ENCODE results near the gene ZNF827.

Gene ZNF827

GRCh38 chr4:145821766-145822165 lies 116.9 kb downstream of the ZNF827 start:
- Histone ChIP-seq H3K4me3 (ENCODE audit: low read depth, low read length) (no peak overlapping the region), H3K9me3 (ENCODE audit: severe bottlenecking) (no peaks in the 10 kb centered on the region), H3K27ac (no peak overlapping the region), H3K27me3 (ENCODE audit: insufficient read depth, low read depth, severe bottlenecking) (no peaks in the 10 kb centered on the region), H3K36me3 (peaks cover 12% of the 10 kb centered on the region)
- no peak for DNase-seq
- TF ChIP-seq CTCF (IDR thresholded peaks at IDR 0.05; ENCODE audit: low read depth, low read length), result no peak

GRCh38 chr4:145820407-145820806 lies 118.2 kb downstream of the ZNF827 start:
- Histone ChIP-seq H3K36me3 (peaks cover 10% of the 10 kb centered on the region), H3K27ac (no peak overlapping the region), H3K27me3 (ENCODE audit: insufficient read depth, low read depth, severe bottlenecking) (no peaks in the 10 kb centered on the region), H3K9me3 (ENCODE audit: severe bottlenecking) (no peaks in the 10 kb centered on the region), H3K4me3 (ENCODE audit: low read depth, low read length) (no peak overlapping the region)
- no peak for DNase-seq
- TF ChIP-seq CTCF (IDR thresholded peaks at IDR 0.05; ENCODE audit: low read depth, low read length), result no peak

GRCh38 chr4:145819853-145820181 lies 118.8 kb downstream of the ZNF827 start:
- Histone ChIP-seq H3K27ac (no peak overlapping the region), H3K4me3 (ENCODE audit: low read depth, low read length) (no peak overlapping the region), H3K27me3 (ENCODE audit: insufficient read depth, low read depth, severe bottlenecking) (no peaks in the 10 kb centered on the region), H3K36me3 (peaks cover 4% of the 10 kb centered on the region), H3K9me3 (ENCODE audit: severe bottlenecking) (no peaks in the 10 kb centered on the region)
- no peak for TF ChIP-seq CTCF (IDR thresholded peaks at IDR 0.05; ENCODE audit: low read depth, low read length)
- no peak for DNase-seq

- no peak for DNase-seq
- H3K4me3 ChIP-seq (ENCODE audit: low read depth, low read length), result no peak overlapping the region
- TF ChIP-seq CTCF (IDR thresholded peaks at IDR 0.05; ENCODE audit: low read depth, low read length), result no peak
- peaks cover 4% of the 10 kb centered on the region for H3K36me3 ChIP-seq
- no peaks in the 10 kb centered on the region for H3K27me3 ChIP-seq (ENCODE audit: insufficient read depth, low read depth, severe bottlenecking)
- H3K27ac ChIP-seq, result no peak overlapping the region
- no peaks in the 10 kb centered on the region for H3K9me3 ChIP-seq (ENCODE audit: severe bottlenecking)
Observed at GRCh38 chr4:145819101-145819852, 119.3 kb downstream of the ZNF827 start.

GRCh38 chr4:145818011-145818410 lies 120.6 kb downstream of the ZNF827 start:
- Histone ChIP-seq H3K4me3 (ENCODE audit: low read depth, low read length) (no peak overlapping the region), H3K36me3 (peaks cover 15% of the 10 kb centered on the region), H3K9me3 (ENCODE audit: severe bottlenecking) (no peaks in the 10 kb centered on the region), H3K27me3 (ENCODE audit: insufficient read depth, low read depth, severe bottlenecking) (no peaks in the 10 kb centered on the region), H3K27ac (no peak overlapping the region)
- TF ChIP-seq CTCF (IDR thresholded peaks at IDR 0.05; ENCODE audit: low read depth, low read length), result no peak
- DNase-seq, result no peak

GRCh38 chr4:145816091-145816490 lies 122.5 kb downstream of the ZNF827 start:
- no peak for DNase-seq
- Histone ChIP-seq H3K9me3 (ENCODE audit: severe bottlenecking) (no peaks in the 10 kb centered on the region), H3K27ac (no peak overlapping the region), H3K36me3 (peaks cover 20% of the 10 kb centered on the region), H3K4me3 (ENCODE audit: low read depth, low read length) (no peak overlapping the region), H3K27me3 (ENCODE audit: insufficient read depth, low read depth, severe bottlenecking) (no peaks in the 10 kb centered on the region)
- TF ChIP-seq CTCF (IDR thresholded peaks at IDR 0.05; ENCODE audit: low read depth, low read length), result no peak

Data from WERI-Rb-1 (cell line).